GM19372 (cell line): ENCODE measurements around the gene CDK2AP2.

Experiments
- ATAC-seq: cut with Tn5 transposase; IDR thresholded peaks from one replicate; pipeline ENCODE4 v1.9.1; 2021; ENCODE audit warnings: mild to moderate bottlenecking, low read depth, moderate library complexity; ENCODE audit not compliant: unreplicated experiment

Gene CDK2AP2

GRCh38 chr11:67504005-67504949, 3.7 kb downstream of the CDK2AP2 start:
- no peak for ATAC-seq

- no peak for ATAC-seq
Measured at GRCh38 chr11:67503119-67504004, 4.6 kb downstream of the CDK2AP2 start.

- no peak for ATAC-seq
Measured at GRCh38 chr11:67502328-67502979, 5.5 kb downstream of the CDK2AP2 start.

GRCh38 chr11:67501854-67502253, 6.1 kb downstream of the CDK2AP2 start:
- no peak for ATAC-seq

GRCh38 chr11:67500831-67501715, 6.9 kb downstream of the CDK2AP2 start:
- ATAC-seq = no peak

GRCh38 chr11:67500484-67500821, 7.5 kb downstream of the CDK2AP2 start:
- ATAC-seq = no peak

GRCh38 chr11:67499808-67500483, 8.0 kb downstream of the CDK2AP2 start:
- ATAC-seq = no peak

- ATAC-seq = no peak
Measured at GRCh38 chr11:67498544-67498972, 9.4 kb downstream of the CDK2AP2 start.

- no peak for ATAC-seq
Measured at GRCh38 chr11:67497656-67498291, 10.2 kb downstream of the CDK2AP2 start.

GRCh38 chr11:67496113-67496512, 11.8 kb downstream of the CDK2AP2 start:
- ATAC-seq = no peak

- no peak for ATAC-seq
Measured at GRCh38 chr11:67495234-67496005, 12.5 kb downstream of the CDK2AP2 start.

- ATAC-seq = no peak
Measured at GRCh38 chr11:67494371-67495233, 13.4 kb downstream of the CDK2AP2 start.

- ATAC-seq = no peak
Measured at GRCh38 chr11:67493548-67494370, 14.2 kb downstream of the CDK2AP2 start.

GRCh38 chr11:67492801-67493547, 15.0 kb downstream of the CDK2AP2 start:
- ATAC-seq = no peak

GRCh38 chr11:67492069-67492727, 15.8 kb downstream of the CDK2AP2 start:
- no peak for ATAC-seq
